ENCODE measurements around the gene BCAR1. TPM values are rescaled to one million over a fixed set of nuclear protein-coding genes. Genes with fewer than 3 reads are reported as not detected.

The BCAR1 gene
- total RNA-seq, 1 donor from 2014 or later = 116 TPM

- DNase-seq (ENCODE audit: low read depth) = no peak
These were observed 12.4 kb downstream of the BCAR1 start for GRCh38 chr16:75238853-75239541.

- no peak for DNase-seq (ENCODE audit: low read depth)
These were observed 13.1 kb downstream of the BCAR1 start for GRCh38 chr16:75238132-75238852.

- no peak for DNase-seq (ENCODE audit: low read depth)
These were observed 13.9 kb downstream of the BCAR1 start for GRCh38 chr16:75237398-75238131.

DNA sequence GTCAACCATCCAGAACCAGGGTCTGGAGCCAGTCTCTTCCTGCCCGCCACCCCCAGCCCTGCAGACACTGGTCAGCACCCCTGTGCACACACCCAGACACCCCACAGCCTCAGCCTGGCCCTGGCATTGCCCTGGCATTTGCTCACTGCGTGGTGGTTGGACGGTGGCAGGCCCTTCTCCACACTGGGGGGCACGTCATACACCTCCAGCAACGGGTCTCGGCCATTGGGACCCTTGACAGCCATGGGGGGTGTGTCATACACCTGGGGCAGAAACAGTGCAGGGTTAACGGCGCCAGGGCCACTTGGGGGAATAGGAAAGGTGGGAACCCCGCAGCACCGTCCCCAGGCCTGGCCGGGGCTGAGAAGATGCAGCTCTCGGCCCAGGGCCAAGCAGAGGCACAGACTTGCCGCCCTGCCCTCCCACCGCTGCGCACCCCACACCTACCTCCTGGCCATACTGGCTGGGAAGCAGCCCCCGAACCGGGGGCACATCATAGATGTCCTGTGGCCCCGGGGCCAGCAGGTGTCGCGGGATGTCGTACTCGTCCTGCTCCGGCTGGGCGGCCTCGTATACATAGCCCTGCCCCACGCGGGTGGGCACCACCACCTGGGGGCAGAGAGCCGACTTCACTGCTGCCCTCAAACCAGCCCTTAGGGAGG lies 14.6 kb downstream of the BCAR1 start:
- DNase-seq (ENCODE audit: low read depth) = no peak

GRCh38 chr16:75236232-75236631 lies 15.2 kb downstream of the BCAR1 start:
- DNase-seq (ENCODE audit: low read depth) = no peak

GRCh38 chr16:75235721-75236193 lies 15.7 kb downstream of the BCAR1 start:
- no peak for DNase-seq (ENCODE audit: low read depth)

GRCh38 chr16:75234856-75235696 lies 16.3 kb downstream of the BCAR1 start:
- DNase-seq (ENCODE audit: low read depth) = no peak

GRCh38 chr16:75233611-75233938 lies 17.8 kb downstream of the BCAR1 start:
- no peak for DNase-seq (ENCODE audit: low read depth)

GRCh38 chr16:75231570-75231969 lies 19.9 kb downstream of the BCAR1 start:
- no peak for DNase-seq (ENCODE audit: low read depth)

DNA sequence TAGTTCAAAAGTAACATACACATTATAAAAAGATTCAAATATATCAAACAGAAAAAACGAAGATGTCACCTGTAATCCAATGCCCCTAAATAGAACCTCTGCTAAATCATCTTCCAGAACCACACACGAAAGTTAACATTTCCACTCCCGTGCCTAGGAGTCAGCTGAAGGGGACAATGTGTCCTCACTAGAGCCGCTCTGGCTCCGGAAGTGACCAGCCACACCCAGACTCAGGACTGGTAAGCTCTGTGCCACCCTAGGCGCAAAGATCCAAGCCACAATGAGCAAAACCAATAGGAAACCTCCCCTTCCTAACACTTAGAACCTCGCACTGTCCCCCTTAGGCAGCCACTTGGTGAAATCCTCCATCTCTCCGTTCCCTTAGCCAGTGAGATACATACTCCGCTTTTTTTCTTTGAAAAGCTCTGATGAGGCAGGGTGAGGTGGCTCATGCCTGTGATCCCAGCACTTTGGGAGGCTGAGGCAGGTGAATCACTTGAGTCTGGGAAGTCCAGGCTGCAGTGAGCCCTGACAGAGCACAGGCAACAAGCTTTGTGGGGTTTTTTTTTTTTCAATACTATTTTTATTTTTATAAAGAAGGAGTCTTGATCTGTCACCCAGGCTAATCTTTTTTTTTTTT lies 20.8 kb downstream of the BCAR1 start:
- DNase-seq (ENCODE audit: low read depth) = no peak

GRCh38 chr16:75229172-75230031 lies 22.0 kb downstream of the BCAR1 start:
- DNase-seq (ENCODE audit: low read depth) = no peak

DNA sequence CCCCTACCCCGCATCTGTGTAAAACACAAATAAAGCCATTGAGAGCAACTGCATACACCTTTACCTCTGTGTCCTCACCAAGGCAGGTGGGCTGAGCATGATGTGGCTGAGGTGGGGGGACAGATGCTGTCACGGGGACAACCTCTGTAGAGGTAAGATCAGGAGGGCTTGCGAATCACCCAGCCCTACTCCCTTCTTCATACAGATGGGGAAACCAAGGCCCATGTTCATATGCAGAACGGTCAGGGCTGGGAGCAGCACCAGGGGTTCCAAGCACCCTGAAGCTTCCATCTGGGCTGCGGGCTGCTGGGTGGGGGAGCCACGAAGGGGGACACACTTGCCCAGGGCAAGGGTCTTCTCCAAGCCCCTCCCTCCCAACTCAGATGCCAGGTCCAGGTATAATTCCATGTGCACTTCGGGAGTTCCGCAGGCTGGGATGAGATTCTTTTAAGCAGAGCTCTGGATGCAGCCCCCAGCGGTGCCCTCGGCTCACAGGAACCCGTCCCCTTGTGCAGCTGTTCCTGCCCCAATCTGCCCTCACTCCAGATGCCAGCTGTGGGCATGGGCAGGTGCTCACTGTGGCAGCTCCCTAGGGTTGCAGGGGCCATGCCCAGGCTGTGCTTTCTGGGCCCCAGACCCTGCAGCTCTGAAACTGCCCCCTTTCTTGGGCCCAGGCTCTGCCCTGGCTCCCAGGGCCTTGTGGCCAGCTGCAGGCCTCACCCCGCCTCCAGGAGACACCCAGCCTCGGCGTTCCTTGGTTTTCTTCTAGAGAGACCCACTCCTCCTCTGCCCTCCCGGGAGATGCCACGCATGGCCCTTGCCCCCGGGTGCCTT lies 23.1 kb downstream of the BCAR1 start:
- DNase-seq (ENCODE audit: low read depth) = no peak

DNA sequence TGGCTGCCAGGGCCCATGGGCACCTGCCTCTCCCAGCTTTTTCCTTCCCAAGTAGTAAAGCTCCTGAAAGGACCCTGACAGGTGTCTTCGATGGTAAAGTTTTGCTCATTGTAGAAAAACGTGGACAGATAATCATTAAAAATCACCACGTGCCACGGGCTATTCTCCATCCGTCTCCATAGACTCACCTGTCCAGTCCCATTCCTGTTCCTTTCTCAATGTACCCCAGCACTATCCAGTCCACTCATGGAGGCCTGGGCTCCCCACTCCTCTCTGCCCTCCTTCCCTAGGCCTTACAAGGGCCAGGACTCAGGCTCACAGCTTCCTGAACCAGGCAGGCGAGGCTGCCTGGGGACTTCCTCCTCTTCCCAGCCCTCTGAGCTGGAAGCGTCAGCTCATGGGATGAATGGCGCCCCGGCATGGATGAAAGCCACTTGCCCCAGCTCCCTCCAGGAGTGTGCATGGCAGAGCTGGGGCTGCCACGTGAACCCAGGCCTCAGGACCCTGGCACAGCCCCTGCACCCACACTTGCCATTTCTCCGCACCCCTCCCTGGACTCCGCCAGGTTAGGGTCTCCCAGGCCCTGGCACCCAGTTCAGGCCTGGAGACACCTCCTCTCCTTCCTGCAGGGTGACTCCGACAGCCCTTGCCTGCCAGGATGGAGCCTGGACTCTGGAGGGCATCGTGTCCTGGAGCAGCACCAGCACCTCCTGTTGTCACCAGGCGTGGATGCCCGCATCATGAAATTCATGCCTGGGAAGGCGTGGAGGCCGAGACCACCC lies 23.9 kb downstream of the BCAR1 start:
- DNase-seq (ENCODE audit: low read depth) = no peak

DNA sequence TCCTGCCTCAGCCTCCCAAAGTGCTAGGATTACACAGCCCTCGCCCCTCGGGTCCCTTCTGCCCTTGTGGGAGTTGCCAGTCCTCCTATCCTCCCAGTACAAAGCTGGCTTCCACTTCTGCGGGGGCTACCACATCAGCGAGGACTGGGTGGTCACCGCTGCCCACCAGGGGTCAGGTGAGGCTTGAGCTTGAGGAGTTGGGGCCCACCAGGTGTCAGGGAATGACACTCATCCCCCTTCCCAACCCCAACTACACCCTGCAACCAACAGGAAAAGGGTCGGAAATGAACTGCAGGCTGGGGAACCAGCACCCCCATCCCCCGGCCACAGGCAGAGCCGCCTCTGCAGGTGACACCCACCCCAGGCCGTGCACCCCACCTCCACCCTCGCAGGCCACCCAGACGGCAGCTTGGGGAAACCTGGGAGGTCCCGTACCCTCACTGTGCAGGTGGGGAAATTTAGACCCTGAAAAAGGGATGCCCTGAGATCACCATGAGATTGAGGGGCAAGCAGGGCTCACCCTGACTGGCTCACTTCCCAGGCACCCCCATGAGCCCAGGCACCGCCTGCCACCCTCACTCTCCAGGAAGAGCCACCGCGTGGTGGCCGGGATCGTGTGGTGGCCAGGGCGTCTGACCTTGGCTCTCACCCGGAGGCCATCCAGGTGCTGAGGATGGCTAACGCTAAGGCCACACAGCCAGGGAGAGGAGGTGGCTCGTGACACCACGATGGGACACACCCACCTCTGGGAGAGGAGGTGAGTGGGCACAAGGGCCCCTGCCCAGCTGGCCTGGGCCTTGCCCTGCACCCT lies 24.7 kb downstream of the BCAR1 start:
- no peak for DNase-seq (ENCODE audit: low read depth)

DNA sequence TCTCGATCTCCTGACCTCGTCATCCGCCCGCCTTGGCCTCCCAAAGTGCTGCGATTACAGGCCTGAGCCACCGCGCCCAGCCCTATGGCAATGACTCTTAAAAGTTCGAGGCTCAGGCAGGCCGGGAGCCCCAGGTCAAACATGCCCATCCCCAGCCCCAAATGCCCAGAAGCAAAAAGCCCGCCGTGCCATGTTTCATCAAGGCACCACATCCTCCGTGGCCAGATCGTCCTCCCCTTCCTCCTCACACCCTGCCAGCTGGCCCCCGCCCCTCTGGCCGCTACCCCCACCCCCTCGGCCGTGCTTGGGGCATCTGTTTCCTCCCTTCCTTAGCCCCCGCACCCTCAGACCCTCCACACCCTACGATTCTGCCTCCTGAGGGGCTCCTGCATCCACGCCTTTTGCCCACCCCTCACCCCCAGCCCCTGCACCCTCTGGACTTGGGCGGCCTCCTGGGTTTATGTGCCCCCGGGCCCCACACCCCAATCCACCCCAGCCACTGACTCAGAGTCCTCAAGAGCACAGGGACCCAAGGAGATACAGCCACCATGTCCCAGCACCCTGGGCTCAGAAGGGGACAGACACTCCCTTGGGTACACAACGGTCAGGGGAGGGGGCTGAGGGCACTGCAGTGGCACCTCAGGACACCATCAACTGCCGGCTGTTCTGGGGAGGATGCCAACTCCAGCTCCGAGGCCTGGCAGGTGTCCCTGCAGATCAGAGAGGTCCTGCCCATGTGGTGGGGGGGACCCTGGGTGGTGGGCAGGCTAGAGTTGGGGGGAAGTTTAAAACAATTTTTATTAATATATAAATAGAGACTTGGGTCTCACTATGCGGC lies 25.5 kb downstream of the BCAR1 start:
- DNase-seq (ENCODE audit: low read depth) = no peak

GRCh38 chr16:75225092-75225491 lies 26.3 kb downstream of the BCAR1 start:
- DNase-seq (ENCODE audit: low read depth) = no peak

All from renal cortical epithelial cell (primary cell).